GM23338 (cell line): ENCODE measurements around the gene ZNF621. TPM values are rescaled to one million over a fixed set of nuclear protein-coding genes. Genes with fewer than 3 reads are reported as not detected.

Source experiments
- ATAC-seq: fragments of 200-7000 bp; cut with Tn5 transposase; 3 replicates; pipeline ENCODE4 v1.9.1; 2020
- DNase-seq: peaks from one replicate; pipeline ENCODE4 v3.0.0-alpha.2; 2015; ENCODE audit warnings: low spot score
- H2AFZ ChIP-seq: fragments of 200-600 bp; sonication (generic); 2 replicates; pipeline ENCODE4 v1.8.0; 2016; ENCODE audit warnings: antibody characterized with exemption, mild to moderate bottlenecking, moderate library complexity
- H3F3A ChIP-seq: fragments of 200-600 bp; sonication (generic); replicated peaks from 2 replicates; pipeline ENCODE4 v1.8.0; 2017; ENCODE audit warnings: antibody characterized with exemption, mixed run types, low read depth
- H3K27ac ChIP-seq: fragments of 200-600 bp; sonication (generic); 2 replicates; pipeline ENCODE4 v1.6.1; 2016; ENCODE audit warnings: low read depth
- H3K27me3 ChIP-seq: fragments of 200-600 bp; sonication (generic); 2 replicates; pipeline ENCODE4 v1.8.0; 2016; ENCODE audit warnings: mild to moderate bottlenecking, mixed run types, moderate library complexity; ENCODE audit not compliant: insufficient read depth
- H3K36me3 ChIP-seq: fragments of 200-600 bp; sonication (generic); 2 replicates; pipeline ENCODE4 v1.8.0; 2016; ENCODE audit warnings: mild to moderate bottlenecking; ENCODE audit not compliant: insufficient read depth
- H3K4me1 ChIP-seq: fragments of 200-600 bp; sonication (generic); 2 replicates; pipeline ENCODE4 v1.8.0; 2016; ENCODE audit warnings: mild to moderate bottlenecking, moderate library complexity; ENCODE audit not compliant: insufficient read depth
- H3K4me2 ChIP-seq: fragments of 200-600 bp; sonication (generic); 2 replicates; pipeline ENCODE4 v1.7.1; 2017; ENCODE audit warnings: mixed run types
- H3K4me3 ChIP-seq: fragments of 200-600 bp; sonication (generic); 2 replicates; pipeline ENCODE4 v1.6.1; 2016; ENCODE audit warnings: mixed run types
- H3K79me2 ChIP-seq: fragments of 200-600 bp; sonication (generic); replicated peaks from 2 replicates; pipeline ENCODE4 v1.8.0; 2017; ENCODE audit warnings: mild to moderate bottlenecking; ENCODE audit not compliant: insufficient read depth
- H3K9me2 ChIP-seq: fragments of 200-600 bp; sonication (generic); 2 replicates; pipeline ENCODE4 v1.8.0; 2017; ENCODE audit not compliant: insufficient read depth
- H4K20me1 ChIP-seq: fragments of 200-600 bp; sonication (generic); replicated peaks from 2 replicates; pipeline ENCODE4 v1.8.0; 2017; ENCODE audit warnings: mild to moderate bottlenecking; ENCODE audit not compliant: insufficient read depth
- H3K27ac Mint-ChIP-seq: 2 replicates; pipeline ENCODE4 v1.8.0; 2020; ENCODE audit warnings: inconsistent platforms, mild to moderate bottlenecking, moderate library complexity, mixed read lengths
- H3K27me3 Mint-ChIP-seq: 3 replicates; pipeline ENCODE4 v1.8.0; 2022; ENCODE audit warnings: low read depth, mild to moderate bottlenecking, moderate library complexity, mixed read lengths, inconsistent platforms; ENCODE audit not compliant: insufficient read depth, poor library complexity
- H3K36me3 Mint-ChIP-seq: 3 replicates; pipeline ENCODE4 v1.8.0; 2021; ENCODE audit warnings: low read depth, mild to moderate bottlenecking, inconsistent platforms, moderate library complexity, mixed read lengths
- H3K4me1 Mint-ChIP-seq: 3 replicates; pipeline ENCODE4 v1.8.0; 2020; ENCODE audit warnings: mild to moderate bottlenecking, inconsistent platforms, mixed read lengths
- H3K4me3 Mint-ChIP-seq: 3 replicates; pipeline ENCODE4 v1.8.0; 2021; ENCODE audit warnings: moderate library complexity, mild to moderate bottlenecking, inconsistent platforms, mixed read lengths
- H3K9me3 Mint-ChIP-seq: 3 replicates; pipeline ENCODE4 v1.8.0; 2020; ENCODE audit warnings: moderate library complexity, mild to moderate bottlenecking, inconsistent platforms, mixed read lengths
- CREB1 ChIP-seq: fragments of 250-450 bp; sonication (Bioruptor Pico); IDR thresholded peaks from 2 replicates; pipeline ENCODE4 v1.5.0; 2020; ENCODE audit warnings: low read depth, mild to moderate bottlenecking, moderate library complexity
- EZH2 ChIP-seq: fragments of 200-600 bp; sonication (generic); IDR thresholded peaks from one replicate; pipeline ENCODE4 v1.8.0; 2017; ENCODE audit warnings: antibody characterized with exemption, mild to moderate bottlenecking, low read depth; ENCODE audit not compliant: unreplicated experiment
- EZH2phosphoT487 ChIP-seq: fragments of 200-600 bp; sonication (generic); IDR thresholded peaks from one replicate; pipeline ENCODE4 v1.8.1; 2018; ENCODE audit warnings: antibody characterized with exemption; ENCODE audit not compliant: unreplicated experiment
- JUNB ChIP-seq: IDR thresholded peaks from one replicate; pipeline ENCODE4 v1.6.1; 2016; ENCODE audit warnings: antibody characterized with exemption; ENCODE audit not compliant: unreplicated experiment
- NANOG ChIP-seq: IDR thresholded peaks from 2 replicates; pipeline ENCODE4 v1.6.1; 2016; ENCODE audit warnings: antibody characterized with exemption, borderline replicate concordance
- POLR2AphosphoS5 ChIP-seq: IDR thresholded peaks from 2 replicates; pipeline ENCODE4 v1.6.1; 2016; ENCODE audit warnings: antibody characterized with exemption, low read depth
- STAT1 ChIP-seq: IDR thresholded peaks from one replicate; pipeline ENCODE4 v1.6.1; 2016; ENCODE audit warnings: antibody characterized with exemption; ENCODE audit not compliant: unreplicated experiment
- ZNF114 ChIP-seq: fragments of 250-450 bp; sonication (Bioruptor Pico); IDR thresholded peaks from 2 replicates; pipeline ENCODE4 v1.5.0; 2020; ENCODE audit warnings: mild to moderate bottlenecking, moderate library complexity
- ZNF331 ChIP-seq: fragments of 250-450 bp; sonication (Bioruptor Pico); IDR thresholded peaks from 2 replicates; pipeline ENCODE4 v1.5.0; 2020; ENCODE audit warnings: low read depth, mild to moderate bottlenecking, moderate library complexity
- polyA plus RNA-seq: library from polyadenylated mRNA; unstranded; fragments of >200 nt; fragmentation: Nextera tagmentation; extraction: Ambion mirVana; gene quantifications from 2 replicates; pipeline ENCODE4 v1.2.1, GENCODE V29; 2016
- total RNA-seq: library from RNA; depleted of rRNA; stranded (reverse); fragments of >200 nt; shearing (Covaris generic); gene quantifications from 2 replicates; pipeline ENCODE4 v1.2.3, GENCODE V29; 2014
- TF ChIP-seq, protein P1 (sequence below): fragments of 250-450 bp; sonication (Bioruptor Pico); IDR thresholded peaks from 2 replicates; pipeline ENCODE4 v1.5.0; 2020; ENCODE audit warnings: mild to moderate bottlenecking, moderate library complexity
- TF ChIP-seq, protein P2 (sequence below): IDR thresholded peaks from one replicate; pipeline ENCODE4 v1.6.1; 2018; ENCODE audit warnings: antibody characterized with exemption; ENCODE audit not compliant: unreplicated experiment
- TF ChIP-seq, protein P3 (sequence below), 2 experiments: fragments of 200-600 bp in 1 of 2; sonication (generic) in 1 of 2; conservative IDR thresholded peaks; 2 replicates each; pipeline versions ENCODE4 v1.5.1 to v1.6.1; 2016 to 2017; ENCODE audit warnings: antibody characterized with exemption in 2 of 2, low read depth in 2 of 2, mild to moderate bottlenecking in 2 of 2, moderate library complexity in 1 of 2

ZNF621 gene
- total and polyA plus RNA-seq, 2 experiments from 2014 or later, result 6.3 to 12.1 TPM

DNA sequence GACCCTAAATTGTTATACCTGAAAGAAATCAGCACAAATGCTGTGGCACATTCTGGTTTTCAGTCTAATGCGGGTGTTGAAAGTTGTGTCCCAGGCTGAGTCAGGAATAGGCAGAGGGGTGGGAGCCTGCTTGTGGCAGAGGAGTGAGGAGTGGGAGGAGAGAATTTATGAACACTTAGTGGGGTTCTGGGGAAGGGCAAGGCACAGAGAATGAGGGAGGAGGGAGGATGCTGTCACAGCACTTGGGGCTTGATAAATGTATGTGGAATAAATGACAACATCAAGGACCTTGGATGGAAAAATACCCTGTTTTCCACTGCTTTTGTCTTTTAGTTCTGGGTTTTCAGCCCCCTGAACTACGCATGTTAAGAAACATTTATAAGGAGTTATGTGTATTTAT lies 49.3 kb downstream of the ZNF621 start:
- peaks cover 2% of the 10 kb centered on the region for H3K27me3 Mint-ChIP-seq
- H3K4me1 ChIP-seq, result no peaks in the 10 kb centered on the region
- no peaks in the 10 kb centered on the region for H4K20me1 ChIP-seq
- ATAC-seq (no peak), DNase-seq (no peak)
- H3K27ac ChIP-seq, result no peak overlapping the region
- no peak overlapping the region for H3K4me3 Mint-ChIP-seq
- no peaks in the 10 kb centered on the region for H3K9me2 ChIP-seq
- TF ChIP-seq EZH2phosphoT487, result no peak
- TF ChIP-seq, protein P1, sequence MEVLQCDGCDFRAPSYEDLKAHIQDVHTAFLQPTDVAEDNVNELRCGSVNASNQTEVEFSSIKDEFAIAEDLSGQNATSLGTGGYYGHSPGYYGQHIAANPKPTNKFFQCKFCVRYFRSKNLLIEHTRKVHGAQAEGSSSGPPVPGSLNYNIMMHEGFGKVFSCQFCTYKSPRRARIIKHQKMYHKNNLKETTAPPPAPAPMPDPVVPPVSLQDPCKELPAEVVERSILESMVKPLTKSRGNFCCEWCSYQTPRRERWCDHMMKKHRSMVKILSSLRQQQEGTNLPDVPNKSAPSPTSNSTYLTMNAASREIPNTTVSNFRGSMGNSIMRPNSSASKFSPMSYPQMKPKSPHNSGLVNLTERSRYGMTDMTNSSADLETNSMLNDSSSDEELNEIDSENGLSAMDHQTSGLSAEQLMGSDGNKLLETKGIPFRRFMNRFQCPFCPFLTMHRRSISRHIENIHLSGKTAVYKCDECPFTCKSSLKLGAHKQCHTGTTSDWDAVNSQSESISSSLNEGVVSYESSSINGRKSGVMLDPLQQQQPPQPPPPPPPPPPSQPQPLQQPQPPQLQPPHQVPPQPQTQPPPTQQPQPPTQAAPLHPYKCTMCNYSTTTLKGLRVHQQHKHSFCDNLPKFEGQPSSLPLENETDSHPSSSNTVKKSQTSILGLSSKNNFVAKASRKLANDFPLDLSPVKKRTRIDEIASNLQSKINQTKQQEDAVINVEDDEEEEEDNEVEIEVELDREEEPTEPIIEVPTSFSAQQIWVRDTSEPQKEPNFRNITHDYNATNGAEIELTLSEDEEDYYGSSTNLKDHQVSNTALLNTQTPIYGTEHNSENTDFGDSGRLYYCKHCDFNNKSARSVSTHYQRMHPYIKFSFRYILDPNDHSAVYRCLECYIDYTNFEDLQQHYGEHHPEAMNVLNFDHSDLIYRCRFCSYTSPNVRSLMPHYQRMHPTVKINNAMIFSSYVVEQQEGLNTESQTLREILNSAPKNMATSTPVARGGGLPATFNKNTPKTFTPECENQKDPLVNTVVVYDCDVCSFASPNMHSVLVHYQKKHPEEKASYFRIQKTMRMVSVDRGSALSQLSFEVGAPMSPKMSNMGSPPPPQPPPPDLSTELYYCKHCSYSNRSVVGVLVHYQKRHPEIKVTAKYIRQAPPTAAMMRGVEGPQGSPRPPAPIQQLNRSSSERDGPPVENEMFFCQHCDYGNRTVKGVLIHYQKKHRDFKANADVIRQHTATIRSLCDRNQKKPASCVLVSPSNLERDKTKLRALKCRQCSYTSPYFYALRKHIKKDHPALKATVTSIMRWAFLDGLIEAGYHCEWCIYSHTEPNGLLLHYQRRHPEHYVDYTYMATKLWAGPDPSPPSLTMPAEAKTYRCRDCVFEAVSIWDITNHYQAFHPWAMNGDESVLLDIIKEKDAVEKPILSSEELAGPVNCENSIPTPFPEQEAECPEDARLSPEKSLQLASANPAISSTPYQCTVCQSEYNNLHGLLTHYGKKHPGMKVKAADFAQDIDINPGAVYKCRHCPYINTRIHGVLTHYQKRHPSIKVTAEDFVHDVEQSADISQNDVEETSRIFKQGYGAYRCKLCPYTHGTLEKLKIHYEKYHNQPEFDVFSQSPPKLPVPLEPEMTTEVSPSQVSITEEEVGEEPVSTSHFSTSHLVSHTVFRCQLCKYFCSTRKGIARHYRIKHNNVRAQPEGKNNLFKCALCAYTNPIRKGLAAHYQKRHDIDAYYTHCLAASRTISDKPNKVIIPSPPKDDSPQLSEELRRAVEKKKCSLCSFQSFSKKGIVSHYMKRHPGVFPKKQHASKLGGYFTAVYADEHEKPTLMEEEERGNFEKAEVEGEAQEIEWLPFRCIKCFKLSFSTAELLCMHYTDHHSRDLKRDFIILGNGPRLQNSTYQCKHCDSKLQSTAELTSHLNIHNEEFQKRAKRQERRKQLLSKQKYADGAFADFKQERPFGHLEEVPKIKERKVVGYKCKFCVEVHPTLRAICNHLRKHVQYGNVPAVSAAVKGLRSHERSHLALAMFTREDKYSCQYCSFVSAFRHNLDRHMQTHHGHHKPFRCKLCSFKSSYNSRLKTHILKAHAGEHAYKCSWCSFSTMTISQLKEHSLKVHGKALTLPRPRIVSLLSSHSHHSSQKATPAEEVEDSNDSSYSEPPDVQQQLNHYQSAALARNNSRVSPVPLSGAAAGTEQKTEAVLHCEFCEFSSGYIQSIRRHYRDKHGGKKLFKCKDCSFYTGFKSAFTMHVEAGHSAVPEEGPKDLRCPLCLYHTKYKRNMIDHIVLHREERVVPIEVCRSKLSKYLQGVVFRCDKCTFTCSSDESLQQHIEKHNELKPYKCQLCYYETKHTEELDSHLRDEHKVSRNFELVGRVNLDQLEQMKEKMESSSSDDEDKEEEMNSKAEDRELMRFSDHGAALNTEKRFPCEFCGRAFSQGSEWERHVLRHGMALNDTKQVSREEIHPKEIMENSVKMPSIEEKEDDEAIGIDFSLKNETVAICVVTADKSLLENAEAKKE (CRISPR knock-in tag), result no peak
- TF ChIP-seq ZNF331 (CRISPR knock-in tag), result no peak
- TF ChIP-seq, protein P2, sequence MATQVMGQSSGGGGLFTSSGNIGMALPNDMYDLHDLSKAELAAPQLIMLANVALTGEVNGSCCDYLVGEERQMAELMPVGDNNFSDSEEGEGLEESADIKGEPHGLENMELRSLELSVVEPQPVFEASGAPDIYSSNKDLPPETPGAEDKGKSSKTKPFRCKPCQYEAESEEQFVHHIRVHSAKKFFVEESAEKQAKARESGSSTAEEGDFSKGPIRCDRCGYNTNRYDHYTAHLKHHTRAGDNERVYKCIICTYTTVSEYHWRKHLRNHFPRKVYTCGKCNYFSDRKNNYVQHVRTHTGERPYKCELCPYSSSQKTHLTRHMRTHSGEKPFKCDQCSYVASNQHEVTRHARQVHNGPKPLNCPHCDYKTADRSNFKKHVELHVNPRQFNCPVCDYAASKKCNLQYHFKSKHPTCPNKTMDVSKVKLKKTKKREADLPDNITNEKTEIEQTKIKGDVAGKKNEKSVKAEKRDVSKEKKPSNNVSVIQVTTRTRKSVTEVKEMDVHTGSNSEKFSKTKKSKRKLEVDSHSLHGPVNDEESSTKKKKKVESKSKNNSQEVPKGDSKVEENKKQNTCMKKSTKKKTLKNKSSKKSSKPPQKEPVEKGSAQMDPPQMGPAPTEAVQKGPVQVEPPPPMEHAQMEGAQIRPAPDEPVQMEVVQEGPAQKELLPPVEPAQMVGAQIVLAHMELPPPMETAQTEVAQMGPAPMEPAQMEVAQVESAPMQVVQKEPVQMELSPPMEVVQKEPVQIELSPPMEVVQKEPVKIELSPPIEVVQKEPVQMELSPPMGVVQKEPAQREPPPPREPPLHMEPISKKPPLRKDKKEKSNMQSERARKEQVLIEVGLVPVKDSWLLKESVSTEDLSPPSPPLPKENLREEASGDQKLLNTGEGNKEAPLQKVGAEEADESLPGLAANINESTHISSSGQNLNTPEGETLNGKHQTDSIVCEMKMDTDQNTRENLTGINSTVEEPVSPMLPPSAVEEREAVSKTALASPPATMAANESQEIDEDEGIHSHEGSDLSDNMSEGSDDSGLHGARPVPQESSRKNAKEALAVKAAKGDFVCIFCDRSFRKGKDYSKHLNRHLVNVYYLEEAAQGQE, result no peak
- no peak for TF ChIP-seq EZH2
- TF ChIP-seq NANOG, result no peak
- TF ChIP-seq CREB1 (CRISPR knock-in tag), result no peak
- TF ChIP-seq JUNB, result no peak
- no peak for TF ChIP-seq POLR2AphosphoS5
- TF ChIP-seq, protein P3, sequence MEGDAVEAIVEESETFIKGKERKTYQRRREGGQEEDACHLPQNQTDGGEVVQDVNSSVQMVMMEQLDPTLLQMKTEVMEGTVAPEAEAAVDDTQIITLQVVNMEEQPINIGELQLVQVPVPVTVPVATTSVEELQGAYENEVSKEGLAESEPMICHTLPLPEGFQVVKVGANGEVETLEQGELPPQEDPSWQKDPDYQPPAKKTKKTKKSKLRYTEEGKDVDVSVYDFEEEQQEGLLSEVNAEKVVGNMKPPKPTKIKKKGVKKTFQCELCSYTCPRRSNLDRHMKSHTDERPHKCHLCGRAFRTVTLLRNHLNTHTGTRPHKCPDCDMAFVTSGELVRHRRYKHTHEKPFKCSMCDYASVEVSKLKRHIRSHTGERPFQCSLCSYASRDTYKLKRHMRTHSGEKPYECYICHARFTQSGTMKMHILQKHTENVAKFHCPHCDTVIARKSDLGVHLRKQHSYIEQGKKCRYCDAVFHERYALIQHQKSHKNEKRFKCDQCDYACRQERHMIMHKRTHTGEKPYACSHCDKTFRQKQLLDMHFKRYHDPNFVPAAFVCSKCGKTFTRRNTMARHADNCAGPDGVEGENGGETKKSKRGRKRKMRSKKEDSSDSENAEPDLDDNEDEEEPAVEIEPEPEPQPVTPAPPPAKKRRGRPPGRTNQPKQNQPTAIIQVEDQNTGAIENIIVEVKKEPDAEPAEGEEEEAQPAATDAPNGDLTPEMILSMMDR (conservative IDR thresholded peaks at IDR 0.05; ENCODE audit: low read depth in 2 of 2), result no peak
- no peak for TF ChIP-seq STAT1
- no peak for TF ChIP-seq ZNF114 (CRISPR knock-in tag)
- no peak overlapping the region for H3K27ac Mint-ChIP-seq
- peaks cover 7% of the 10 kb centered on the region; the same call in 2 of the 3 replicates for H3K4me1 Mint-ChIP-seq
- H2AFZ ChIP-seq, result no peak overlapping the region
- no peaks in the 10 kb centered on the region; the same call in 2 of the 3 replicates for H3K36me3 Mint-ChIP-seq
- no peaks in the 10 kb centered on the region for H3F3A ChIP-seq
- no peaks in the 10 kb centered on the region for H3K79me2 ChIP-seq
- H3K9me3 Mint-ChIP-seq, result no peaks in the 10 kb centered on the region; the same call in 2 of the 3 replicates
- no peaks in the 10 kb centered on the region for H3K27me3 ChIP-seq
- H3K36me3 ChIP-seq, result peaks cover 4% of the 10 kb centered on the region; the same call in 1 of the 2 replicates
- H3K4me2 ChIP-seq, result no peak overlapping the region
- no peak overlapping the region for H3K4me3 ChIP-seq
